Trophoblast cell (in vitro differentiated cells and primary cell): Measurements from ENCODE around the gene HEXIM2.

Source experiments
- DNase-seq, 2 donors: peaks; one replicate each; pipeline ENCODE4 v3.0.0-alpha.2; 2016
- H2AFZ ChIP-seq: 2 replicates; pipeline ENCODE4 v1.6.1; 2013; ENCODE audit warnings: low read length, moderate library complexity, mild to moderate bottlenecking; ENCODE audit not compliant: insufficient read depth, poor library complexity
- H2AK5ac ChIP-seq: 2 replicates; pipeline ENCODE4 v1.6.1; 2013; ENCODE audit warnings: mild to moderate bottlenecking, low read length
- H2BK120ac ChIP-seq: 2 replicates; pipeline ENCODE4 v1.6.1; 2013; ENCODE audit warnings: low read length, mild to moderate bottlenecking, moderate library complexity; ENCODE audit not compliant: insufficient read depth, poor library complexity
- H2BK12ac ChIP-seq: 2 replicates; pipeline ENCODE4 v1.6.1; 2013; ENCODE audit warnings: mild to moderate bottlenecking, low read length, moderate library complexity
- H2BK5ac ChIP-seq: 2 replicates; pipeline ENCODE4 v1.6.1; 2013; ENCODE audit warnings: low read length, low read depth, moderate library complexity, mild to moderate bottlenecking; ENCODE audit not compliant: poor library complexity
- H3K14ac ChIP-seq: 2 replicates; pipeline ENCODE4 v1.6.1; 2013; ENCODE audit warnings: mild to moderate bottlenecking, low read length
- H3K18ac ChIP-seq: 2 replicates; pipeline ENCODE4 v1.6.1; 2013; ENCODE audit warnings: mild to moderate bottlenecking, low read length
- H3K23ac ChIP-seq: 2 replicates; pipeline ENCODE4 v1.6.1; 2013; ENCODE audit warnings: low read length
- H3K27ac ChIP-seq: 2 replicates; pipeline ENCODE4 v1.5.1; 2013; ENCODE audit warnings: low read depth, mild to moderate bottlenecking, inconsistent platforms, low read length, moderate library complexity
- H3K27me3 ChIP-seq: 2 replicates; pipeline ENCODE4 v1.6.1; 2013; ENCODE audit warnings: inconsistent platforms, mild to moderate bottlenecking, low read length, moderate library complexity; ENCODE audit not compliant: insufficient read depth
- H3K36me3 ChIP-seq, 2 experiments: 1 replicate in 1 of 2; 2 replicates in 1 of 2; pipeline ENCODE4 v1.6.1; 2013; ENCODE audit warnings: low read length in 2 of 2, mild to moderate bottlenecking in 2 of 2, moderate library complexity in 1 of 2; ENCODE audit not compliant: insufficient read depth in 2 of 2, control insufficient read depth in 1 of 2
- H3K4ac ChIP-seq: 2 replicates; pipeline ENCODE4 v1.6.1; 2013; ENCODE audit warnings: low read depth, mild to moderate bottlenecking, low read length, moderate library complexity
- H3K4me1 ChIP-seq, 2 experiments: 1 replicate in 1 of 2; 2 replicates in 1 of 2; pipeline ENCODE4 v1.6.1; 2013; ENCODE audit warnings: low read length in 2 of 2, mild to moderate bottlenecking in 2 of 2, moderate library complexity in 1 of 2; ENCODE audit not compliant: insufficient read depth in 2 of 2, control insufficient read depth in 1 of 2
- H3K4me2 ChIP-seq: 2 replicates; pipeline ENCODE4 v1.6.1; 2013; ENCODE audit warnings: inconsistent platforms, mild to moderate bottlenecking, low read length, moderate library complexity
- H3K4me3 ChIP-seq: 2 replicates; pipeline ENCODE4 v1.5.1; 2013; ENCODE audit warnings: mild to moderate bottlenecking, low read depth, low read length, inconsistent platforms
- H3K79me1 ChIP-seq: one replicate; pipeline ENCODE4 v1.6.1; 2013; ENCODE audit warnings: low read length
- H3K79me2 ChIP-seq: 2 replicates; pipeline ENCODE4 v1.6.1; 2013; ENCODE audit warnings: low read length, mild to moderate bottlenecking; ENCODE audit not compliant: control insufficient read depth, insufficient read depth, poor library complexity
- H3K9ac ChIP-seq: 2 replicates; pipeline ENCODE4 v1.6.1; 2013; ENCODE audit warnings: mild to moderate bottlenecking, low read length
- H3K9me3 ChIP-seq: 2 replicates; pipeline ENCODE4 v1.6.1; 2013; ENCODE audit warnings: low read depth, mild to moderate bottlenecking, control low read depth, inconsistent platforms, low read length; ENCODE audit not compliant: insufficient read depth
- H4K12ac ChIP-seq: 2 replicates; pipeline ENCODE4 v1.6.1; 2013; ENCODE audit warnings: low read depth, mild to moderate bottlenecking, low read length, moderate library complexity
- H4K8ac ChIP-seq: 2 replicates; pipeline ENCODE4 v1.6.1; 2013; ENCODE audit warnings: low read depth, mild to moderate bottlenecking, low read length, moderate library complexity
- H4K91ac ChIP-seq: one replicate; pipeline ENCODE4 v1.6.1; 2013; ENCODE audit warnings: low read depth, mild to moderate bottlenecking, low read length, moderate library complexity
- WGBS: extraction: QIAGEN DNeasy Blood & Tissue Kit; methylation state at CpG from one replicate; pipeline ENCODE4 v1.1.7; 2013; ENCODE audit warnings: missing lambda C conversion rate; ENCODE audit not compliant: insufficient read length, insufficient coverage; ENCODE audit errors: extremely low coverage; 5-methylcytosine and 5-hydroxymethylcytosine counted together

HEXIM2 gene

GRCh38 chr17:45120558-45120957, 41.1 kb upstream of the HEXIM2 start:
- DNase-seq: no peak
- WGBS: no CpG with 5 or more reads among the region's 22 CpGs
- no peak overlapping the region for H3K9ac ChIP-seq

GRCh38 chr17:45121055-45121454, 40.6 kb upstream of the HEXIM2 start:
- peaks cover 3% of the 10 kb centered on the region for H3K79me1 ChIP-seq
- H3K4ac ChIP-seq: no peak overlapping the region
- no peak overlapping the region for H4K8ac ChIP-seq
- H4K91ac ChIP-seq: no peak overlapping the region
- no peak overlapping the region for H3K27ac ChIP-seq
- H3K14ac ChIP-seq: no peak overlapping the region
- no peaks in the 10 kb centered on the region for H3K9me3 ChIP-seq
- WGBS: no CpG with 5 or more reads among the region's 45 CpGs
- H2AK5ac ChIP-seq: no peak overlapping the region
- no peak overlapping the region for H3K23ac ChIP-seq
- H3K4me1 ChIP-seq: peaks cover 10 to 13% of the 10 kb centered on the region in 2 experiments
- H3K9ac ChIP-seq: no peak overlapping the region
- no peak overlapping the region for H4K12ac ChIP-seq
- H2BK120ac ChIP-seq: no peak overlapping the region
- no peak overlapping the region for H2AFZ ChIP-seq
- H3K79me2 ChIP-seq: no peaks in the 10 kb centered on the region
- no peak overlapping the region for H3K4me3 ChIP-seq
- H3K27me3 ChIP-seq: no peaks in the 10 kb centered on the region
- no peak for DNase-seq
- H2BK5ac ChIP-seq: no peak overlapping the region
- no peak overlapping the region for H2BK12ac ChIP-seq
- peaks cover 13 to 16% of the 10 kb centered on the region in 2 experiments for H3K36me3 ChIP-seq
- H3K4me2 ChIP-seq: no peak overlapping the region
- no peak overlapping the region for H3K18ac ChIP-seq

More at GRCh38 chr17:45120558-45120957, 41.1 kb upstream of the HEXIM2 start:
- Histone ChIP-seq H3K4me2 (no peak overlapping the region), H3K79me2 (no peaks in the 10 kb centered on the region), H3K14ac (no peak overlapping the region), H3K4me1 (peaks cover 10 to 13% of the 10 kb centered on the region in 2 experiments), H3K18ac (no peak overlapping the region), H3K23ac (no peak overlapping the region), H3K27ac (no peak overlapping the region), H3K4me3 (no peak overlapping the region), H3K36me3 (peaks cover 13 to 16% of the 10 kb centered on the region in 2 experiments), H2BK120ac (no peak overlapping the region), H2BK5ac (no peak overlapping the region), H3K79me1 (peaks cover 3% of the 10 kb centered on the region), H2BK12ac (no peak overlapping the region), H4K12ac (no peak overlapping the region), H2AK5ac (no peak overlapping the region), H3K4ac (no peak overlapping the region), H4K8ac (no peak overlapping the region), H3K27me3 (no peaks in the 10 kb centered on the region), H2AFZ (no peak overlapping the region), H4K91ac (no peak overlapping the region), H3K9me3 (no peaks in the 10 kb centered on the region)

GRCh38 chr17:45123076-45123770, 38.5 kb upstream of the HEXIM2 start:
- no peak overlapping the region for H4K12ac ChIP-seq
- no peak overlapping the region for H3K27ac ChIP-seq
- no peak overlapping the region for H2AFZ ChIP-seq
- H3K23ac ChIP-seq: no peak overlapping the region
- no peak overlapping the region for H3K4me3 ChIP-seq
- no peak overlapping the region for H2AK5ac ChIP-seq
- H2BK120ac ChIP-seq: no peak overlapping the region
- peaks cover 9% of the 10 kb centered on the region for H3K79me1 ChIP-seq
- H3K79me2 ChIP-seq: no peaks in the 10 kb centered on the region
- no peaks in the 10 kb centered on the region for H3K9me3 ChIP-seq
- H3K4me1 ChIP-seq: peaks cover 22 to 25% of the 10 kb centered on the region in 2 experiments
- H3K36me3 ChIP-seq: peaks cover 6 to 12% of the 10 kb centered on the region in 2 experiments
- DNase-seq: no peak
- peak overlapping the region; percentile 20 for H4K91ac ChIP-seq
- no peak overlapping the region for H3K4me2 ChIP-seq
- H3K27me3 ChIP-seq: no peaks in the 10 kb centered on the region
- H3K14ac ChIP-seq: no peak overlapping the region
- H3K4ac ChIP-seq: no peak overlapping the region
- H4K8ac ChIP-seq: no peak overlapping the region
- H3K9ac ChIP-seq: no peak overlapping the region
- WGBS: no CpG with 5 or more reads among the region's 6 CpGs
- H2BK5ac ChIP-seq: no peak overlapping the region
- H2BK12ac ChIP-seq: peak overlapping the region; percentile 41
- no peak overlapping the region for H3K18ac ChIP-seq

- H3K4me1 ChIP-seq: peaks cover 26 to 28% of the 10 kb centered on the region in 2 experiments
- H3K79me1 ChIP-seq: peaks cover 11% of the 10 kb centered on the region
- H3K36me3 ChIP-seq: peaks cover 2 to 10% of the 10 kb centered on the region in 2 experiments
- H3K79me2 ChIP-seq: no peaks in the 10 kb centered on the region
- no peak for DNase-seq
- peak overlapping the region; percentile 38 for H3K4ac ChIP-seq
- no peak overlapping the region for H4K12ac ChIP-seq
- peak overlapping the region; percentile 60 for H3K18ac ChIP-seq
- H3K4me2 ChIP-seq: peak overlapping the region; percentile 7
- H3K27me3 ChIP-seq: no peaks in the 10 kb centered on the region
- H3K27ac ChIP-seq: no peak overlapping the region
- H2AK5ac ChIP-seq: peak overlapping the region; percentile 77
- no CpG with 5 or more reads among the region's 15 CpGs for WGBS
- H3K4me3 ChIP-seq: no peak overlapping the region
- no peak overlapping the region for H2BK5ac ChIP-seq
- H4K91ac ChIP-seq: peak overlapping the region; percentile 81
- H3K9me3 ChIP-seq: no peaks in the 10 kb centered on the region
- peak overlapping the region; percentile 60 for H2AFZ ChIP-seq
- no peak overlapping the region for H3K23ac ChIP-seq
- peak overlapping the region; percentile 48 for H4K8ac ChIP-seq
- peak overlapping the region; percentile 11 for H3K14ac ChIP-seq
- H2BK12ac ChIP-seq: peak overlapping the region; percentile 79
- no peak overlapping the region for H3K9ac ChIP-seq
- H2BK120ac ChIP-seq: peak overlapping the region; percentile 72
Observed at GRCh38 chr17:45123930-45124796, 37.5 kb upstream of the HEXIM2 start.
